Endothelial cell of umbilical vein (primary cell): ENCODE measurements around the gene DAB1. TPM values are rescaled to one million over a fixed set of nuclear protein-coding genes. Genes with fewer than 3 reads are reported as not detected.

Experiments used
- BruUV-seq: library from RNA; stranded (reverse); fragments of 400-500 nt; replicated peaks from 2 replicates; lab custom pipeline; 2021; lab: Mats Ljungman, UMichigan
- CTCF ChIA-PET: fragments of 300-600, 350-600 bp; sonication (Branson Sonifier 250); formaldehyde crosslinking; loops from one replicate; lab custom pipeline; 2021; ENCODE audit warnings: antibody characterized with exemption, inconsistent platforms; lab: Charles Lee
- POLR2A ChIA-PET: fragments of 300-600, 350-600 bp; sonication (Branson Sonifier 250); formaldehyde crosslinking; loops from one replicate; lab custom pipeline; 2021; ENCODE audit warnings: antibody characterized with exemption, inconsistent platforms; lab: Charles Lee
- DNase-seq: peaks from one replicate; pipeline ENCODE4 v3.0.0-alpha.2; 2011; ENCODE audit warnings: low read depth, low spot score
- FAIRE-seq: peaks from 2 replicates; lab custom pipeline; 2011; peaks lifted over from hg19 to GRCh38; lab: Jason Lieb, UNC
- H2AFZ ChIP-seq: 2 replicates; pipeline ENCODE4 v1.6.0; 2012; ENCODE audit warnings: low read depth, low read length, control low read depth, inconsistent platforms
- H3K27ac ChIP-seq: 2 replicates; pipeline ENCODE4 v1.5.1; 2011; ENCODE audit warnings: low read depth, mild to moderate bottlenecking, control low read depth, low read length, moderate library complexity; ENCODE audit not compliant: insufficient read depth
- H3K27me3 ChIP-seq, 2 experiments: 2 replicates each; pipeline versions ENCODE4 v1.6.0 to v1.6.1; 2011; ENCODE audit warnings: low read length in 2 of 2, mixed read lengths in 1 of 2; ENCODE audit not compliant: control insufficient read depth in 2 of 2, insufficient read depth in 2 of 2
- H3K36me3 ChIP-seq, 2 experiments: 2 replicates in 1 of 2; 3 replicates in 1 of 2; pipeline ENCODE4 v1.5.1; 2011; ENCODE audit warnings: low read length in 2 of 2, mild to moderate bottlenecking in 1 of 2, moderate library complexity in 1 of 2; ENCODE audit not compliant: control insufficient read depth in 2 of 2, insufficient read depth in 2 of 2; ENCODE audit errors: extremely low read depth in 1 of 2
- H3K4me1 ChIP-seq: 3 replicates; pipeline ENCODE4 v1.5.1; 2011; ENCODE audit warnings: mild to moderate bottlenecking, low read length; ENCODE audit not compliant: control insufficient read depth, insufficient read depth; ENCODE audit errors: extremely low read depth
- H3K4me2 ChIP-seq: 2 replicates; pipeline ENCODE4 v1.6.1; 2011; ENCODE audit warnings: low read length, control low read depth, mixed read lengths; ENCODE audit not compliant: insufficient read depth
- H3K4me3 ChIP-seq, 3 experiments: fragments of 200-600 bp in 1 of 3; sonication (generic), shearing (Covaris generic) in 1 of 3; replicated peaks in 1 of 3; 2 replicates each; pipeline ENCODE4 v1.5.1; 2011 to 2016; ENCODE audit warnings: control low read depth in 3 of 3, low read length in 3 of 3, mild to moderate bottlenecking in 2 of 3, inconsistent platforms in 1 of 3, low read depth in 1 of 3, moderate library complexity in 1 of 3; ENCODE audit not compliant: insufficient read depth in 1 of 3
- H3K79me2 ChIP-seq: 2 replicates; pipeline ENCODE4 v1.6.0; 2012; ENCODE audit warnings: low read length, inconsistent platforms; ENCODE audit not compliant: control insufficient read depth, insufficient read depth
- H3K9ac ChIP-seq: replicated peaks from 2 replicates; pipeline ENCODE3; 2011; ENCODE audit warnings: low read length, control low read depth; ENCODE audit not compliant: insufficient read depth; ENCODE audit errors: extremely low read depth
- H3K9me1 ChIP-seq: replicated peaks from 3 replicates; pipeline ENCODE4 v1.6.0; 2011; ENCODE audit warnings: mild to moderate bottlenecking, low read length; ENCODE audit not compliant: control insufficient read depth, insufficient read depth; ENCODE audit errors: extremely low read depth
- H3K9me3 ChIP-seq: replicated peaks from 2 replicates; pipeline ENCODE4 v1.5.1; 2012; ENCODE audit warnings: low read length, inconsistent platforms; ENCODE audit not compliant: control insufficient read depth, insufficient read depth
- H4K20me1 ChIP-seq: replicated peaks from 2 replicates; pipeline ENCODE3; 2011; ENCODE audit warnings: mild to moderate bottlenecking, low read length; ENCODE audit not compliant: control insufficient read depth, insufficient read depth; ENCODE audit errors: extremely low read depth
- EZH2 ChIP-seq: IDR thresholded peaks from 2 replicates; pipeline ENCODE4 v1.6.1; 2012; ENCODE audit warnings: borderline replicate concordance, low read depth, mild to moderate bottlenecking, moderate library complexity, low read length, inconsistent platforms; ENCODE audit not compliant: severe bottlenecking
- FOS ChIP-seq: IDR thresholded peaks from 2 replicates; pipeline ENCODE4 v1.6.1; 2011; ENCODE audit warnings: mild to moderate bottlenecking, low read length, moderate library complexity, borderline replicate concordance; ENCODE audit not compliant: insufficient read depth
- GATA2 ChIP-seq: IDR thresholded peaks from 2 replicates; pipeline ENCODE4 v1.7.0; 2011; ENCODE audit warnings: low read depth, mild to moderate bottlenecking, moderate library complexity, mixed read lengths, low read length; ENCODE audit not compliant: insufficient read length, insufficient read depth
- JUN ChIP-seq: IDR thresholded peaks from 2 replicates; pipeline ENCODE4 v1.6.1; 2011; ENCODE audit warnings: borderline replicate concordance, low read depth; ENCODE audit not compliant: insufficient read length, insufficient read depth
- MAX ChIP-seq: IDR thresholded peaks from 2 replicates; pipeline ENCODE4 v1.6.1; 2011; ENCODE audit not compliant: insufficient read depth, insufficient read length
- MYC ChIP-seq: IDR thresholded peaks from one replicate; pipeline ENCODE4 v1.6.1; 2011; ENCODE audit warnings: mild to moderate bottlenecking, low read depth, low read length
- POLR2A ChIP-seq: IDR thresholded peaks from 2 replicates; pipeline ENCODE4 v1.6.1; 2012; ENCODE audit warnings: low read depth, mild to moderate bottlenecking, control low read depth, low read length
- POLR2AphosphoS5 ChIP-seq: IDR thresholded peaks from 2 replicates; pipeline ENCODE4 v1.6.1; 2012; ENCODE audit warnings: low read depth, mild to moderate bottlenecking, control low read depth, low read length, moderate library complexity; ENCODE audit not compliant: insufficient read depth
- dilution Hi-C: fragments of 300-500 bp; cut with MboI; formaldehyde crosslinking; loops from one replicate; pipeline ENCODE4 v1.15.0; 2019; ENCODE audit warnings: low sequenced_read_pairs; ENCODE audit not compliant: extremely low pct_ligation_motif_present
- intact Hi-C: fragments of 100-400 bp; cut with micrococcal nuclease; formaldehyde crosslinking; loops from one replicate; pipeline ENCODE4 v1.10.0; 2022
- polyA plus RNA-seq, 4 experiments: library from polyadenylated mRNA; depleted of rRNA in 3 of 4; stranded (reverse) in 3 of 4; unstranded in 1 of 4; fragments of >200 nt; gene quantifications; 2 replicates each; pipeline versions ENCODE4 v1.2.1 to v1.2.3, GENCODE V29; 2011 to 2012; ENCODE audit warnings: missing spikeins in 1 of 4
- total RNA-seq: library from RNA; stranded (reverse); gene quantifications from 2 replicates; pipeline ENCODE4 v1.2.3, GENCODE V29; 2021
- TF ChIP-seq, protein P1 (sequence below), 2 donors: IDR thresholded peaks; 1 replicate in 1 of 2; 2 replicates in 1 of 2; pipeline ENCODE4 v1.5.1; 2011; ENCODE audit warnings: low read length in 2 of 2, mild to moderate bottlenecking in 2 of 2, moderate library complexity in 2 of 2, control low read depth in 1 of 2, inconsistent platforms in 1 of 2, low read depth in 1 of 2; ENCODE audit not compliant: insufficient read depth in 1 of 2; ENCODE audit errors: extremely low read depth in 1 of 2

The DAB1 gene
- total and polyA plus RNA-seq, 2 donors (not counting 3 experiments of a cell fraction or from before 2014, with no cell fraction given) = not detected

DNA sequence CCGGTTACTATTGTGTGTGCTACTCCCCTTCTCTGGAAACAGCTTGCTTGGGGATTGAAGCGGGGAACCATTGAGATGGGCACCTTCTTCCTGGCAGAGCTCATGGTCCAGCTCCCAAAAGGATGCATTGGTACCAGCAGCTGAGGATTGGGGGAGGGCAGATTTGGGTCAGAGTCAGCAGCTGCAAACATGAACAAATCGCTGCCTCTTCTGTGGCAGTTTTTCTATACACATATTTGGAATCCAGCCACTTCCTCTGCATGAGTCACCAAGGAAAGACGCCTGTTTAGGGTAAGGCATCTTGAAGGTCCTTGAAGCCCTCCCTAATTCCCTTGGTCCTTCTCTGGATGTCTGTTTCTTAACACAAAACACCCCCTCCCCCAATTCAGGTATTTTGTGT, 104.7 kb downstream of the DAB1 start:
- dilution Hi-C loops = no loop called here
- no peak for DNase-seq
- no peak for FAIRE-seq

More for the DNA sequence above, 104.7 kb downstream of the DAB1 start:
- Histone ChIP-seq H3K4me2 (no peak overlapping the region), H3K9me3 (no peaks in the 10 kb centered on the region), H3K4me3 (no peak overlapping the region), H3K79me2 (no peaks in the 10 kb centered on the region), H3K36me3 (no peaks in the 10 kb centered on the region), H3K9ac (no peak overlapping the region), H3K27ac (no peak overlapping the region), H4K20me1 (no peaks in the 10 kb centered on the region), H3K9me1 (no peaks in the 10 kb centered on the region), H2AFZ (no peak overlapping the region), H3K27me3 (no peaks in the 10 kb centered on the region), H3K4me1 (no peaks in the 10 kb centered on the region)
- intact Hi-C loops = no loop called here
- ChIA-PET POLR2A (no interaction called here), CTCF (no interaction called here)
- TF ChIP-seq POLR2A (no peak), GATA2 (no peak), JUN (no peak), MAX (no peak), FOS (no peak), EZH2 (no peak), POLR2AphosphoS5 (no peak), MYC (no peak)
- TF ChIP-seq, protein P1, sequence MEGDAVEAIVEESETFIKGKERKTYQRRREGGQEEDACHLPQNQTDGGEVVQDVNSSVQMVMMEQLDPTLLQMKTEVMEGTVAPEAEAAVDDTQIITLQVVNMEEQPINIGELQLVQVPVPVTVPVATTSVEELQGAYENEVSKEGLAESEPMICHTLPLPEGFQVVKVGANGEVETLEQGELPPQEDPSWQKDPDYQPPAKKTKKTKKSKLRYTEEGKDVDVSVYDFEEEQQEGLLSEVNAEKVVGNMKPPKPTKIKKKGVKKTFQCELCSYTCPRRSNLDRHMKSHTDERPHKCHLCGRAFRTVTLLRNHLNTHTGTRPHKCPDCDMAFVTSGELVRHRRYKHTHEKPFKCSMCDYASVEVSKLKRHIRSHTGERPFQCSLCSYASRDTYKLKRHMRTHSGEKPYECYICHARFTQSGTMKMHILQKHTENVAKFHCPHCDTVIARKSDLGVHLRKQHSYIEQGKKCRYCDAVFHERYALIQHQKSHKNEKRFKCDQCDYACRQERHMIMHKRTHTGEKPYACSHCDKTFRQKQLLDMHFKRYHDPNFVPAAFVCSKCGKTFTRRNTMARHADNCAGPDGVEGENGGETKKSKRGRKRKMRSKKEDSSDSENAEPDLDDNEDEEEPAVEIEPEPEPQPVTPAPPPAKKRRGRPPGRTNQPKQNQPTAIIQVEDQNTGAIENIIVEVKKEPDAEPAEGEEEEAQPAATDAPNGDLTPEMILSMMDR (IDR thresholded peaks at IDR 0.05; ENCODE audit: extremely low read depth in 1 of 2, insufficient read depth in 1 of 2, low read depth in 1 of 2, low read length in 2 of 2) = no peak
- BruUV-seq = no TSS peak
